K562 (cell line): ENCODE measurements around the gene TOM1L2. TPM values are rescaled to one million over a fixed set of nuclear protein-coding genes. Genes with fewer than 3 reads are reported as not detected.

ENCODE experiments used
- CBX5 ChIP-seq: IDR thresholded peaks from 2 replicates; pipeline ENCODE4 v1.6.1; 2014; ENCODE audit warnings: low read depth, borderline replicate concordance
- HNRNPUL1 ChIP-seq: fragments of 200-400 bp; formaldehyde crosslinking; IDR thresholded peaks from 2 replicates; pipeline ENCODE4 v1.6.1; 2017; ENCODE audit warnings: low read length
- ILF3 ChIP-seq: fragments of 450-650 bp; IDR thresholded peaks from 2 replicates; pipeline ENCODE4 v1.6.1; 2018; ENCODE audit warnings: antibody characterized with exemption, mild to moderate bottlenecking, moderate library complexity, borderline replicate concordance
- MTA3 ChIP-seq: fragments of 450-650 bp; formaldehyde crosslinking; IDR thresholded peaks from 2 replicates; pipeline ENCODE4 v1.6.1; 2017; ENCODE audit warnings: mild to moderate bottlenecking, borderline replicate concordance
- NFATC3 ChIP-seq: fragments of 450-650 bp; IDR thresholded peaks from 2 replicates; pipeline ENCODE4 v1.6.1; 2017; ENCODE audit warnings: mild to moderate bottlenecking
- PML ChIP-seq: IDR thresholded peaks from 2 replicates; pipeline ENCODE4 v1.6.1; 2012; ENCODE audit warnings: low read length, inconsistent platforms
- POLR2AphosphoS5 ChIP-seq: IDR thresholded peaks from 2 replicates; pipeline ENCODE4 v1.6.1; 2011; ENCODE audit warnings: mild to moderate bottlenecking, low read depth, low read length, moderate library complexity; ENCODE audit not compliant: control insufficient read depth, insufficient read depth
- PYGO2 ChIP-seq: fragments of 450-650 bp; IDR thresholded peaks from 2 replicates; pipeline ENCODE4 v1.6.1; 2016; ENCODE audit warnings: mild to moderate bottlenecking, missing genetic modification characterization, moderate library complexity, missing compliant biosample characterization
- ZNF124 ChIP-seq: sonication (generic); formaldehyde crosslinking; IDR thresholded peaks from 2 replicates; pipeline ENCODE4 v1.8.1; 2022; ENCODE audit warnings: missing genetic modification reagents
- polyA plus RNA-seq, 8 experiments: library from polyadenylated mRNA; depleted of rRNA in 4 of 8; stranded (reverse) in 5 of 8; unstranded in 3 of 8; fragments of >200 nt; fragmentation: Nextera tagmentation in 2 of 8; fragmentation: Illumina TruSeq in 1 of 8; extraction: Ambion mirVana in 2 of 8; extraction: Trizol in 1 of 8; gene quantifications; 2 replicates each; pipeline versions ENCODE4 v1.2.1 to v1.2.3, GENCODE V29; 2011 to 2014; ENCODE audit warnings: inconsistent platforms in 1 of 8, missing spikeins in 1 of 8
- total RNA-seq, 7 experiments: library from RNA; depleted of rRNA in 6 of 7; stranded (reverse); fragments of >200 nt in 6 of 7; fragmentation: Illumina TruSeq in 2 of 7; extraction: Trizol in 2 of 7; gene quantifications; 2 replicates each; pipeline versions ENCODE4 v1.2.1 to v1.2.3, GENCODE V29; 2011 to 2021; ENCODE audit warnings: low replicate concordance in 1 of 7
- TF ChIP-seq, protein P1 (sequence below): sonication (generic); formaldehyde crosslinking; IDR thresholded peaks from 2 replicates; pipeline ENCODE4 v1.8.1; 2023; ENCODE audit warnings: mild to moderate bottlenecking, missing genetic modification reagents
- TF ChIP-seq, protein P2 (sequence below): fragments of 250-450 bp; sonication (Bioruptor Pico); IDR thresholded peaks from 2 replicates; pipeline ENCODE4 v1.6.1; 2021; ENCODE audit warnings: mild to moderate bottlenecking
- TF ChIP-seq, protein P3 (sequence below), 2 experiments: IDR thresholded peaks; 2 replicates each; pipeline ENCODE4 v1.6.1; 2012; ENCODE audit warnings: improper control_type of control experiment in 2 of 2, low read depth in 2 of 2, low read length in 2 of 2, borderline replicate concordance in 1 of 2
- TF ChIP-seq, protein P4 (sequence below): sonication (generic); formaldehyde crosslinking; IDR thresholded peaks from 2 replicates; pipeline ENCODE4 v1.8.1; 2023; ENCODE audit warnings: missing genetic modification reagents, mild to moderate bottlenecking, borderline replicate concordance
- TF ChIP-seq, protein P5 (sequence below): fragments of 250-450 bp; sonication (Bioruptor Pico); IDR thresholded peaks from 2 replicates; pipeline ENCODE4 v1.8.0; 2022; ENCODE audit warnings: inconsistent platforms
- TF ChIP-seq, protein P6 (sequence below): fragments of 250-450 bp; sonication (Bioruptor Pico); IDR thresholded peaks from 2 replicates; pipeline ENCODE4 v1.9.0; 2021; ENCODE audit warnings: mild to moderate bottlenecking

Gene TOM1L2
- total and polyA plus RNA-seq, 9 of the 15 experiments (the other 6 are each of a cell fraction or from before 2014, with no cell fraction given): 0.07 to 6.0 (median 2.5) TPM

DNA sequence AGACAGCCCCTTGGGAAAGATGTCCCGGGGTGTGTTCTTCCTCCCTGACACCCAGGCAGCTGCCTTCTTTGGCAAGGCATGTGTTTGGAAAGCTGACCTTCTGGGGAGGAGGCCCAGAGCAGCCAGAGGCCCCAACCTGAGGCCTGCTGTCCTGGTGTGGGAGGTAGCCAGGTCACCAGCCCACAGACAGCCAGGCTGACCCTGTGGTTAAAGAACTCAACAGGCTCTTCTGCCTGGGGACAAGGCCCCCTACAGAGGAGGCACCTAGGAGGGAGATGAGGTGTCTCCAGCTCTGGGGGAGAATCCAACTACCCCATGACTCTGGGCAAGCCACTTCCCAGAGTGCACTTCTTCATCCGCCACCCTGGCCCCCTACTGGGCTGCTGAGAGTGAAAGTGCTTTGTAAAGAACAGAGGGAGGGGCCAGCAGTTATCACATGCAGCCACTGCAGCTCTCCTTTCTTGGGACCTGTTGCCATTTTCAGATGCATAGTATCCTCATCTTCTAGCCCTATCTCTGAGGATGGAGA is 122.3 kb downstream of the TOM1L2 start (continued):
- TF ChIP-seq PYGO2 (tag): peak; percentile 76; the same call in 1 of the 2 replicates
- TF ChIP-seq, protein P1, sequence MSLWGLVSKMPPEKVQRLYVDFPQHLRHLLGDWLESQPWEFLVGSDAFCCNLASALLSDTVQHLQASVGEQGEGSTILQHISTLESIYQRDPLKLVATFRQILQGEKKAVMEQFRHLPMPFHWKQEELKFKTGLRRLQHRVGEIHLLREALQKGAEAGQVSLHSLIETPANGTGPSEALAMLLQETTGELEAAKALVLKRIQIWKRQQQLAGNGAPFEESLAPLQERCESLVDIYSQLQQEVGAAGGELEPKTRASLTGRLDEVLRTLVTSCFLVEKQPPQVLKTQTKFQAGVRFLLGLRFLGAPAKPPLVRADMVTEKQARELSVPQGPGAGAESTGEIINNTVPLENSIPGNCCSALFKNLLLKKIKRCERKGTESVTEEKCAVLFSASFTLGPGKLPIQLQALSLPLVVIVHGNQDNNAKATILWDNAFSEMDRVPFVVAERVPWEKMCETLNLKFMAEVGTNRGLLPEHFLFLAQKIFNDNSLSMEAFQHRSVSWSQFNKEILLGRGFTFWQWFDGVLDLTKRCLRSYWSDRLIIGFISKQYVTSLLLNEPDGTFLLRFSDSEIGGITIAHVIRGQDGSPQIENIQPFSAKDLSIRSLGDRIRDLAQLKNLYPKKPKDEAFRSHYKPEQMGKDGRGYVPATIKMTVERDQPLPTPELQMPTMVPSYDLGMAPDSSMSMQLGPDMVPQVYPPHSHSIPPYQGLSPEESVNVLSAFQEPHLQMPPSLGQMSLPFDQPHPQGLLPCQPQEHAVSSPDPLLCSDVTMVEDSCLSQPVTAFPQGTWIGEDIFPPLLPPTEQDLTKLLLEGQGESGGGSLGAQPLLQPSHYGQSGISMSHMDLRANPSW (CRISPR knock-in tag): no peak
- no peak for TF ChIP-seq ZNF124 (CRISPR knock-in tag)
- TF ChIP-seq PML: no peak
- TF ChIP-seq, protein P2, sequence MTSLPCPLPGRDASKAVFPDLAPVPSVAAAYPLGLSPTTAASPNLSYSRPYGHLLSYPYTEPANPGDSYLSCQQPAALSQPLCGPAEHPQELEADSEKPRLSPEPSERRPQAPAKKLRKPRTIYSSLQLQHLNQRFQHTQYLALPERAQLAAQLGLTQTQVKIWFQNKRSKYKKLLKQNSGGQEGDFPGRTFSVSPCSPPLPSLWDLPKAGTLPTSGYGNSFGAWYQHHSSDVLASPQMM (CRISPR knock-in tag): no peak
- 0 out of 2 replicates have a peak, but pooled peaks have one; percentile 24 for TF ChIP-seq POLR2AphosphoS5
- no peak for TF ChIP-seq ILF3
- TF ChIP-seq, protein P3, sequence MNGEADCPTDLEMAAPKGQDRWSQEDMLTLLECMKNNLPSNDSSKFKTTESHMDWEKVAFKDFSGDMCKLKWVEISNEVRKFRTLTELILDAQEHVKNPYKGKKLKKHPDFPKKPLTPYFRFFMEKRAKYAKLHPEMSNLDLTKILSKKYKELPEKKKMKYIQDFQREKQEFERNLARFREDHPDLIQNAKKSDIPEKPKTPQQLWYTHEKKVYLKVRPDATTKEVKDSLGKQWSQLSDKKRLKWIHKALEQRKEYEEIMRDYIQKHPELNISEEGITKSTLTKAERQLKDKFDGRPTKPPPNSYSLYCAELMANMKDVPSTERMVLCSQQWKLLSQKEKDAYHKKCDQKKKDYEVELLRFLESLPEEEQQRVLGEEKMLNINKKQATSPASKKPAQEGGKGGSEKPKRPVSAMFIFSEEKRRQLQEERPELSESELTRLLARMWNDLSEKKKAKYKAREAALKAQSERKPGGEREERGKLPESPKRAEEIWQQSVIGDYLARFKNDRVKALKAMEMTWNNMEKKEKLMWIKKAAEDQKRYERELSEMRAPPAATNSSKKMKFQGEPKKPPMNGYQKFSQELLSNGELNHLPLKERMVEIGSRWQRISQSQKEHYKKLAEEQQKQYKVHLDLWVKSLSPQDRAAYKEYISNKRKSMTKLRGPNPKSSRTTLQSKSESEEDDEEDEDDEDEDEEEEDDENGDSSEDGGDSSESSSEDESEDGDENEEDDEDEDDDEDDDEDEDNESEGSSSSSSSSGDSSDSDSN (IDR thresholded peaks at IDR 0.05; ENCODE audit: borderline replicate concordance in 1 of 2, low read depth in 2 of 2, low read length in 2 of 2): no peak
- TF ChIP-seq HNRNPUL1: no peak
- TF ChIP-seq, protein P4, sequence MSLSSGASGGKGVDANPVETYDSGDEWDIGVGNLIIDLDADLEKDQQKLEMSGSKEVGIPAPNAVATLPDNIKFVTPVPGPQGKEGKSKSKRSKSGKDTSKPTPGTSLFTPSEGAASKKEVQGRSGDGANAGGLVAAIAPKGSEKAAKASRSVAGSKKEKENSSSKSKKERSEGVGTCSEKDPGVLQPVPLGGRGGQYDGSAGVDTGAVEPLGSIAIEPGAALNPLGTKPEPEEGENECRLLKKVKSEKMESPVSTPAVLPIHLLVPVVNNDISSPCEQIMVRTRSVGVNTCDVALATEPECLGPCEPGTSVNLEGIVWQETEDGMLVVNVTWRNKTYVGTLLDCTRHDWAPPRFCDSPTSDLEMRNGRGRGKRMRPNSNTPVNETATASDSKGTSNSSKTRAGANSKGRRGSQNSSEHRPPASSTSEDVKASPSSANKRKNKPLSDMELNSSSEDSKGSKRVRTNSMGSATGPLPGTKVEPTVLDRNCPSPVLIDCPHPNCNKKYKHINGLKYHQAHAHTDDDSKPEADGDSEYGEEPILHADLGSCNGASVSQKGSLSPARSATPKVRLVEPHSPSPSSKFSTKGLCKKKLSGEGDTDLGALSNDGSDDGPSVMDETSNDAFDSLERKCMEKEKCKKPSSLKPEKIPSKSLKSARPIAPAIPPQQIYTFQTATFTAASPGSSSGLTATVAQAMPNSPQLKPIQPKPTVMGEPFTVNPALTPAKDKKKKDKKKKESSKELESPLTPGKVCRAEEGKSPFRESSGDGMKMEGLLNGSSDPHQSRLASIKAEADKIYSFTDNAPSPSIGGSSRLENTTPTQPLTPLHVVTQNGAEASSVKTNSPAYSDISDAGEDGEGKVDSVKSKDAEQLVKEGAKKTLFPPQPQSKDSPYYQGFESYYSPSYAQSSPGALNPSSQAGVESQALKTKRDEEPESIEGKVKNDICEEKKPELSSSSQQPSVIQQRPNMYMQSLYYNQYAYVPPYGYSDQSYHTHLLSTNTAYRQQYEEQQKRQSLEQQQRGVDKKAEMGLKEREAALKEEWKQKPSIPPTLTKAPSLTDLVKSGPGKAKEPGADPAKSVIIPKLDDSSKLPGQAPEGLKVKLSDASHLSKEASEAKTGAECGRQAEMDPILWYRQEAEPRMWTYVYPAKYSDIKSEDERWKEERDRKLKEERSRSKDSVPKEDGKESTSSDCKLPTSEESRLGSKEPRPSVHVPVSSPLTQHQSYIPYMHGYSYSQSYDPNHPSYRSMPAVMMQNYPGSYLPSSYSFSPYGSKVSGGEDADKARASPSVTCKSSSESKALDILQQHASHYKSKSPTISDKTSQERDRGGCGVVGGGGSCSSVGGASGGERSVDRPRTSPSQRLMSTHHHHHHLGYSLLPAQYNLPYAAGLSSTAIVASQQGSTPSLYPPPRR (CRISPR knock-in tag): no peak
- no peak for TF ChIP-seq MTA3
- TF ChIP-seq, protein P5, sequence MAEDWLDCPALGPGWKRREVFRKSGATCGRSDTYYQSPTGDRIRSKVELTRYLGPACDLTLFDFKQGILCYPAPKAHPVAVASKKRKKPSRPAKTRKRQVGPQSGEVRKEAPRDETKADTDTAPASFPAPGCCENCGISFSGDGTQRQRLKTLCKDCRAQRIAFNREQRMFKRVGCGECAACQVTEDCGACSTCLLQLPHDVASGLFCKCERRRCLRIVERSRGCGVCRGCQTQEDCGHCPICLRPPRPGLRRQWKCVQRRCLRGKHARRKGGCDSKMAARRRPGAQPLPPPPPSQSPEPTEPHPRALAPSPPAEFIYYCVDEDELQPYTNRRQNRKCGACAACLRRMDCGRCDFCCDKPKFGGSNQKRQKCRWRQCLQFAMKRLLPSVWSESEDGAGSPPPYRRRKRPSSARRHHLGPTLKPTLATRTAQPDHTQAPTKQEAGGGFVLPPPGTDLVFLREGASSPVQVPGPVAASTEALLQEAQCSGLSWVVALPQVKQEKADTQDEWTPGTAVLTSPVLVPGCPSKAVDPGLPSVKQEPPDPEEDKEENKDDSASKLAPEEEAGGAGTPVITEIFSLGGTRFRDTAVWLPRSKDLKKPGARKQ (CRISPR knock-in tag): no peak
- TF ChIP-seq, protein P6, sequence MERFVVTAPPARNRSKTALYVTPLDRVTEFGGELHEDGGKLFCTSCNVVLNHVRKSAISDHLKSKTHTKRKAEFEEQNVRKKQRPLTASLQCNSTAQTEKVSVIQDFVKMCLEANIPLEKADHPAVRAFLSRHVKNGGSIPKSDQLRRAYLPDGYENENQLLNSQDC (CRISPR knock-in tag): no peak
- TF ChIP-seq NFATC3: no peak
- TF ChIP-seq CBX5: no peak
